MM.1S (cell line): ENCODE measurements around the gene ENTPD2.

ENCODE experiments used
- DNase-seq: peaks from one replicate; pipeline ENCODE4 v3.0.0-alpha.2; 2015
- H2AFZ ChIP-seq: fragments of 300-600 bp; sonication (generic); 2 replicates; pipeline ENCODE4 v1.6.0; 2016; ENCODE audit warnings: antibody characterized with exemption, low read length
- H3F3A ChIP-seq: fragments of 300-600 bp; sonication (generic); 2 replicates; pipeline ENCODE4 v1.6.1; 2016; ENCODE audit warnings: mild to moderate bottlenecking, antibody characterized with exemption, low read length, moderate library complexity, mixed read lengths; ENCODE audit not compliant: insufficient read depth
- H3K27ac ChIP-seq: fragments of 300-600 bp; sonication (generic); 2 replicates; pipeline ENCODE4 v1.5.1; 2016; ENCODE audit warnings: mild to moderate bottlenecking, low read length
- H3K27me3 ChIP-seq: fragments of 300-600 bp; sonication (generic); replicated peaks from 2 replicates; pipeline ENCODE4 v1.6.0; 2016; ENCODE audit warnings: low read length; ENCODE audit not compliant: insufficient read depth
- H3K36me3 ChIP-seq: fragments of 300-600 bp; sonication (generic); replicated peaks from 2 replicates; pipeline ENCODE4 v1.6.1; 2016; ENCODE audit warnings: mild to moderate bottlenecking, low read length, mixed read lengths; ENCODE audit not compliant: insufficient read depth
- H3K4me1 ChIP-seq: fragments of 300-600 bp; sonication (generic); 2 replicates; pipeline ENCODE4 v1.6.1; 2016; ENCODE audit warnings: low read length, mixed read lengths
- H3K4me2 ChIP-seq: fragments of 300-600 bp; sonication (generic); 2 replicates; pipeline ENCODE4 v1.6.0; 2016; ENCODE audit warnings: low read depth, low read length
- H3K4me3 ChIP-seq: fragments of 300-600 bp; sonication (generic); 2 replicates; pipeline ENCODE4 v1.5.1; 2016; ENCODE audit warnings: low read length, mixed read lengths
- H3K79me2 ChIP-seq: fragments of 300-600 bp; sonication (generic); 2 replicates; pipeline ENCODE4 v1.6.1; 2016; ENCODE audit warnings: mixed run types, low read length, mixed read lengths
- H3K9ac ChIP-seq: fragments of 300-600 bp; sonication (generic); 2 replicates; pipeline ENCODE4 v1.6.1; 2016; ENCODE audit warnings: low read length, mixed read lengths
- H3K9me2 ChIP-seq: fragments of 300-600 bp; sonication (generic); replicated peaks from 2 replicates; pipeline ENCODE4 v1.6.1; 2016; ENCODE audit warnings: mild to moderate bottlenecking, low read length, mixed read lengths; ENCODE audit not compliant: insufficient read depth
- H3K9me3 ChIP-seq: fragments of 300-600 bp; sonication (generic); replicated peaks from 2 replicates; pipeline ENCODE4 v1.6.1; 2016; ENCODE audit warnings: mild to moderate bottlenecking, low read length, mixed read lengths; ENCODE audit not compliant: insufficient read depth
- H4K20me1 ChIP-seq: fragments of 300-600 bp; sonication (generic); 2 replicates; pipeline ENCODE4 v1.6.1; 2016; ENCODE audit warnings: mild to moderate bottlenecking, low read length, moderate library complexity, mixed read lengths; ENCODE audit not compliant: insufficient read depth
- EZH2 ChIP-seq: fragments of 300-600 bp; sonication (generic); optimal IDR thresholded peaks from 2 replicates; pipeline ENCODE3; 2017; ENCODE audit warnings: low read depth, mild to moderate bottlenecking, antibody characterized with exemption, low read length, mixed read lengths
- EZH2phosphoT487 ChIP-seq: fragments of 300-600 bp; sonication (generic); IDR thresholded peaks from 2 replicates; pipeline ENCODE4 v1.6.1; 2018; ENCODE audit warnings: antibody characterized with exemption, low read length
- TF ChIP-seq, protein P1 (sequence below): fragments of 300-600 bp; sonication (generic); IDR thresholded peaks from 2 replicates; pipeline ENCODE4 v1.5.1; 2016; ENCODE audit warnings: antibody characterized with exemption, low read length, mixed read lengths

Gene ENTPD2

DNA sequence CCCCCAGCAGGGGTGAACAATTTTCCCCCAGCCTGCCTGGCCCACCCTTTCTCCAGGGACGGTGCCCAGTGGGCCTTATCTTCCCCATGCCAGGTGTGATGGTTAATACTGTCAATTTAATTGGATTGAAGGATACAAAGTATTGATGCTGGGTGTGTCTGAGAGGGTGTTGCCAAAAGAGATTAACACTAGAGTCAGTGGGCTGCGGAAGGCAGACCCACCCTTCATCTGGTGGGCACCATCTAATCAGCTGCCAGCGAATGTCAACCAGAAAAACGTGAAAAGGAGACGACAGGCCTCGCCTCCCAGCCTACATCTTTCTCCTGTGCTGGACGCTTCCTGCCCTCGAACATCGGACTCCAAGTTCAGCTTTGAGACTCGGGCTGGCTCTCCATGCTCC is 16.4 kb downstream of the ENTPD2 start:
- no peak overlapping the region for H3K4me3 ChIP-seq
- H3K9me3 ChIP-seq, result no peaks in the 10 kb centered on the region
- H3K9me2 ChIP-seq, result no peaks in the 10 kb centered on the region
- no peak overlapping the region for H3K9ac ChIP-seq
- TF ChIP-seq EZH2phosphoT487, result no peak
- no peak for TF ChIP-seq EZH2
- TF ChIP-seq, protein P1, sequence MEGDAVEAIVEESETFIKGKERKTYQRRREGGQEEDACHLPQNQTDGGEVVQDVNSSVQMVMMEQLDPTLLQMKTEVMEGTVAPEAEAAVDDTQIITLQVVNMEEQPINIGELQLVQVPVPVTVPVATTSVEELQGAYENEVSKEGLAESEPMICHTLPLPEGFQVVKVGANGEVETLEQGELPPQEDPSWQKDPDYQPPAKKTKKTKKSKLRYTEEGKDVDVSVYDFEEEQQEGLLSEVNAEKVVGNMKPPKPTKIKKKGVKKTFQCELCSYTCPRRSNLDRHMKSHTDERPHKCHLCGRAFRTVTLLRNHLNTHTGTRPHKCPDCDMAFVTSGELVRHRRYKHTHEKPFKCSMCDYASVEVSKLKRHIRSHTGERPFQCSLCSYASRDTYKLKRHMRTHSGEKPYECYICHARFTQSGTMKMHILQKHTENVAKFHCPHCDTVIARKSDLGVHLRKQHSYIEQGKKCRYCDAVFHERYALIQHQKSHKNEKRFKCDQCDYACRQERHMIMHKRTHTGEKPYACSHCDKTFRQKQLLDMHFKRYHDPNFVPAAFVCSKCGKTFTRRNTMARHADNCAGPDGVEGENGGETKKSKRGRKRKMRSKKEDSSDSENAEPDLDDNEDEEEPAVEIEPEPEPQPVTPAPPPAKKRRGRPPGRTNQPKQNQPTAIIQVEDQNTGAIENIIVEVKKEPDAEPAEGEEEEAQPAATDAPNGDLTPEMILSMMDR, result no peak
- no peak overlapping the region for H2AFZ ChIP-seq
- H3K4me1 ChIP-seq, result no peaks in the 10 kb centered on the region
- no peaks in the 10 kb centered on the region; the same call in 1 of the 2 replicates for H3F3A ChIP-seq
- no peak overlapping the region for H3K4me2 ChIP-seq
- DNase-seq, result no peak
- H3K79me2 ChIP-seq, result no peaks in the 10 kb centered on the region
- no peaks in the 10 kb centered on the region for H3K36me3 ChIP-seq
- no peak overlapping the region for H3K27ac ChIP-seq
- no peaks in the 10 kb centered on the region for H4K20me1 ChIP-seq
- peaks cover 75% of the 10 kb centered on the region for H3K27me3 ChIP-seq

DNA sequence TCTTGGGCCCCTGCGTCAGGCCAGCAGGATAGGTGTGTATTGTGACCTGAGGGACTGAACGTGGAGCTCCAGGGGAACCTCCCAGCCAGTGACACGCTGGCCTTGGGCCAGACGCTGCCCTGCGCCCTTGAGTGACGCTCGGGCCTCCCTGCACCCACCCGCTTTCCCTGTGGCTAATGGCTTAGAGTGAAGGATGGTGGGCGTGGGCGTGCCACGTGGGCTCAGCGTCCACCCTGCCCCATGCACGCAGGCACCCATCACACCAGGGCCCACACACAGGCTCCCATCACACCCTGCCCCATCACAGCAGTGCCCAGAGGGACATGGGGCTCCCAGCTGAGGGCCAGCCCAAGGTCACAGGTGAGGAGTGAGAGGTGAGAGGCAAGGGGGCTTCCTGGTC is 16.8 kb downstream of the ENTPD2 start:
- Histone ChIP-seq H3K9me2 (no peaks in the 10 kb centered on the region), H3K4me1 (no peaks in the 10 kb centered on the region), H3K36me3 (no peaks in the 10 kb centered on the region), H3K79me2 (no peaks in the 10 kb centered on the region), H3K4me3 (no peak overlapping the region), H4K20me1 (no peaks in the 10 kb centered on the region), H3K9ac (no peak overlapping the region), H2AFZ (no peak overlapping the region), H3K27ac (no peak overlapping the region), H3F3A (no peaks in the 10 kb centered on the region; the same call in 1 of the 2 replicates), H3K4me2 (no peak overlapping the region), H3K27me3 (peaks cover 78% of the 10 kb centered on the region), H3K9me3 (no peaks in the 10 kb centered on the region)
- TF ChIP-seq EZH2phosphoT487, result no peak
- DNase-seq, result no peak

DNA sequence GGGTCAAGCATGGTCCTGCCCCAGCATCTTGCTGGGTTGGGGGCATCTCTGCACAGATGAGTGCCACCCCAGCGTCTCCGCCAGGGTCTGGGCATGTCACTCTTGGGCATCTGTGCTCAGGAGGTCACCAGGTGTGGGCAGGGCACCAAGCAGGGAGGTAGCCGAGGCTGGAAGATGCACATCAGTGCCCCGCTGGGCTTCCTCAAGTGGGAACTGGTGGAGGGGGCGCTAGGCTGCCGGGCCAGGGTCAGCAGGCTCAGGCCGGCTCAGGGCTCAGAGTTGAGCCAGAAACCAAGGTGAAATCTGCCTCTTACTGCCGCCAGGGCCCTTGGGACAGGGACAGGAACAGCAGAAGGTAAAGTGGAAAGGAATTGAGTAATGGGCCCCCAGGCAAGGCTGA is 17.9 kb downstream of the ENTPD2 start:
- H3K36me3 ChIP-seq, result no peaks in the 10 kb centered on the region
- H3K4me2 ChIP-seq, result no peak overlapping the region
- no peak for TF ChIP-seq EZH2phosphoT487
- TF ChIP-seq, protein P1, result no peak
- TF ChIP-seq EZH2, result no peak
- no peak for DNase-seq
- H3K27me3 ChIP-seq, result peaks cover 78% of the 10 kb centered on the region
- no peaks in the 10 kb centered on the region for H3K4me1 ChIP-seq
- H3K27ac ChIP-seq, result no peak overlapping the region
- no peak overlapping the region for H3K4me3 ChIP-seq
- H3K9me2 ChIP-seq, result no peaks in the 10 kb centered on the region
- H3K9ac ChIP-seq, result no peak overlapping the region
- no peaks in the 10 kb centered on the region for H3K9me3 ChIP-seq
- H2AFZ ChIP-seq, result no peak overlapping the region
- H3K79me2 ChIP-seq, result no peaks in the 10 kb centered on the region
- no peaks in the 10 kb centered on the region for H4K20me1 ChIP-seq
- H3F3A ChIP-seq, result no peaks in the 10 kb centered on the region; the same call in 1 of the 2 replicates

DNA sequence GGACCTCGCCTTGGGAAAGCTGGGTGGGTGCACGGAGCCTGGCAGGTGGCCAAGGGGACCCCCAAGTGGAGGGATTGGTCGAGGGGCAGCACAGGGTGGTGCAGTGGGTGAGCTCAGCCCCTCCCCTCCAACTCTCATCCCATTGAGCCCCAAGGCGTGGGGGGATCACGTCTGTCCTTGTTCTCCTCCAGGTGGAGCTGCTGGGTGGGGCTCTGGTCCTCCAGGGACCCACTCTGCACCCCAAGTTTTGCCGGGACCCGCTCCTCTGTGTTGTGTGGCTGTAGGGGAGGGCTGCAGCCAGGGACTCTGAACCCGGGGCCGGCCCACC is 18.4 kb downstream of the ENTPD2 start:
- H4K20me1 ChIP-seq, result no peaks in the 10 kb centered on the region

More for the DNA sequence above, 18.4 kb downstream of the ENTPD2 start:
- TF ChIP-seq EZH2 (no peak), EZH2phosphoT487 (no peak)
- TF ChIP-seq, protein P1, result no peak
- Histone ChIP-seq H2AFZ (no peak overlapping the region), H3K4me1 (no peaks in the 10 kb centered on the region), H3K9me2 (no peaks in the 10 kb centered on the region), H3K4me3 (no peak overlapping the region), H3K36me3 (no peaks in the 10 kb centered on the region), H3K4me2 (no peak overlapping the region), H3F3A (no peaks in the 10 kb centered on the region; the same call in 1 of the 2 replicates), H3K27me3 (peaks cover 78% of the 10 kb centered on the region), H3K9me3 (no peaks in the 10 kb centered on the region), H3K79me2 (no peaks in the 10 kb centered on the region), H3K27ac (no peak overlapping the region), H3K9ac (no peak overlapping the region)
- DNase-seq, result no peak
